Erythroblast (primary cell): ENCODE results near the gene CDCA4.

Source experiments
- GATA1 ChIP-seq: IDR thresholded peaks from 2 replicates; pipeline ENCODE4 v1.6.1; 2011; ENCODE audit warnings: low read depth, mild to moderate bottlenecking, control low read depth, low read length, moderate library complexity
- POLR2A ChIP-seq: IDR thresholded peaks from 2 replicates; pipeline ENCODE4 v1.6.1; 2011; ENCODE audit warnings: mild to moderate bottlenecking, low read length

DNA sequence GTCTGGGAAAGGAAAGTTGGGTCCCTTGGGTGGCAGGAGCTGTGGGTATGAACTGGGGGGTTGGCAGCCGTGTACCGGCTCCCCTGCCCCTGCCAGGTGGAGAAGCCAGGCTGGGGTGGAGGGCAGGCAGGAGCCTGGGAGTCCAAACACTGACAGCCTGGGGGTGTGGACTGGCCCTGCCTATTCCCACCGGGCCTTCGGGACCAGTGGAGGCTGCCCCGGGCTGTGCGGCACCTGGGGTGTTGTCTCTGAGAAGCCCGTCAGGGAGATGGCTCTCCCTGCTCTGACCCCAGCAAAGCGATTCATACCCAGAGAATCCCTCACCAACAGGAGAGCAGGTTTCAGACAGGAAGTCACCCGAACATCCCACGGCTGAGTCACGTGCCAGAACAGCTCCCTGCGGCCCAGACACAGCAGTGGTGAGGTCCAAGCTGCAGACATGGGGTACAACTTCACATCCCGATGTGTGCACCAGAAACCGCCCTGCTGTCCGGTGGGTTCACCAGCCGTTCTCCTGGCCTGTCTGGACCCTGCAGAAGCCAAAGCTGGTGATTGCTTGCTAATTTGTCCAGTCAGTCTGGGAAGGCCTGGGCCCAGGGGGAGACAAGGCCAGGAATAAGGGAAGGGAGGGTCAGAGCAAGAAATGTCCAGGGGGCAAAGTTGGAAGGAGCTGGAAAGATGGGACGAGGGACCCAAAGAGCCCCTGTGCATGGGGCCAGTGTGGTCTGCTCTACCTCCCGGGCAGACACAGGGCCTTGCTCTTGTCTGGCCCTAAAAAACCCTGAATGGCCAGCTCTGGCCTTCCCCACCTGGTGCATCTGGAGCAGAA, 46.5 kb upstream of the CDCA4 start:
- TF ChIP-seq POLR2A (no peak), GATA1 (no peak)
